Stomach (tissue), 9 donors: Measurements from ENCODE around the gene DPF3. TPM values are rescaled to one million over a fixed set of nuclear protein-coding genes. Genes with fewer than 3 reads are reported as not detected.
A peak's percentile ranks its signal among the peaks of the same experiment; 100 is the strongest.

Experiments used
- DNase-seq, 2 donors: peaks; one replicate each; pipeline versions ENCODE4 v3.0.0 to v3.0.0-alpha.2; 2013 to 2019
- H3K27ac ChIP-seq, 5 donors: fragments of 200-600 bp in 4 of 5; sonication (generic) in 4 of 5; one replicate each; pipeline ENCODE4 v1.5.1; 2013 to 2019; ENCODE audit warnings: mild to moderate bottlenecking in 1 of 5, moderate library complexity in 1 of 5
- H3K27me3 ChIP-seq, 3 donors: fragments of 200-600 bp; sonication (generic); one replicate each; pipeline ENCODE4 v1.5.1; 2017 to 2019; ENCODE audit warnings: mixed run types in 1 of 3
- H3K36me3 ChIP-seq, 4 donors: fragments of 200-600 bp; sonication (generic); 1 replicate in 3 of 4; 2 replicates in 1 of 4; pipeline ENCODE4 v1.5.1; 2016 to 2019
- H3K4me1 ChIP-seq, 4 donors: fragments of 200-600 bp; sonication (generic); one replicate each; pipeline ENCODE4 v1.5.1; 2016 to 2019
- H3K4me3 ChIP-seq, 4 donors: fragments of 200-600 bp; sonication (generic) in 3 of 4; one replicate each; pipeline ENCODE4 v1.5.1; 2016 to 2019; ENCODE audit warnings: mild to moderate bottlenecking in 1 of 4
- H3K9me3 ChIP-seq, 4 donors: fragments of 200-600 bp; sonication (generic); one replicate each; pipeline ENCODE4 v1.5.1; 2016 to 2019
- EP300 ChIP-seq: sonication (generic); formaldehyde crosslinking; IDR thresholded peaks from one replicate; pipeline ENCODE4 v1.6.1; 2017; ENCODE audit warnings: antibody characterized with exemption
- POLR2A ChIP-seq, 4 donors: fragments of 450-650 bp; IDR thresholded peaks; one replicate each; pipeline ENCODE4 v1.6.1; 2016; ENCODE audit warnings: antibody characterized with exemption in 4 of 4, control low read depth in 2 of 4, mild to moderate bottlenecking in 1 of 4, moderate library complexity in 1 of 4
- POLR2AphosphoS5 ChIP-seq, 3 donors: sonication (generic); formaldehyde crosslinking; IDR thresholded peaks; one replicate each; pipeline ENCODE4 v1.6.1; 2016; ENCODE audit warnings: antibody characterized with exemption in 3 of 3
- WGBS, 5 donors: extraction: QIAGEN DNeasy Blood & Tissue Kit in 3 of 5; methylation state at CpG; one replicate each; pipeline versions ENCODE4 v1.1.5 to v1.1.7; 2013 to 2018; 5-methylcytosine and 5-hydroxymethylcytosine counted together
- intact Hi-C: fragments of 100-400 bp; cut with DNase I; formaldehyde crosslinking; loops from one replicate; pipeline ENCODE4 v1.15.1; 2023; ENCODE audit warnings: low total_unique reads
- polyA plus RNA-seq, 3 donors: library from polyadenylated mRNA; stranded (reverse); fragments of 200-250 nt; gene quantifications; one replicate each; pipeline ENCODE4 v1.2.3, GENCODE V29; 2013
- total RNA-seq, 5 donors: library from RNA; depleted of rRNA; stranded (reverse); fragments of >200 nt; gene quantifications; one replicate each; pipeline versions ENCODE4 v1.1.0 to v1.2.3, GENCODE V29; 2014 to 2016
- TF ChIP-seq, protein P1 (sequence below), 7 experiments: fragments of 450-650 bp in 4 of 7; fragments of 200-600 bp in 3 of 7; sonication (generic) in 3 of 7; IDR thresholded peaks; one replicate each; pipeline ENCODE4 v1.5.1; 2016 to 2019; ENCODE audit warnings: antibody characterized with exemption in 7 of 7, control low read depth in 2 of 7, mild to moderate bottlenecking in 1 of 7
- donor health status: healthy with polysubstance abuse.
- donor health status: Bipolar disorder and iron deficiency.
- donor health status: healthy.

DPF3 gene
- total and polyA plus RNA-seq, 8 donors: 0.20 to 113 (median 3.7) TPM

DNA sequence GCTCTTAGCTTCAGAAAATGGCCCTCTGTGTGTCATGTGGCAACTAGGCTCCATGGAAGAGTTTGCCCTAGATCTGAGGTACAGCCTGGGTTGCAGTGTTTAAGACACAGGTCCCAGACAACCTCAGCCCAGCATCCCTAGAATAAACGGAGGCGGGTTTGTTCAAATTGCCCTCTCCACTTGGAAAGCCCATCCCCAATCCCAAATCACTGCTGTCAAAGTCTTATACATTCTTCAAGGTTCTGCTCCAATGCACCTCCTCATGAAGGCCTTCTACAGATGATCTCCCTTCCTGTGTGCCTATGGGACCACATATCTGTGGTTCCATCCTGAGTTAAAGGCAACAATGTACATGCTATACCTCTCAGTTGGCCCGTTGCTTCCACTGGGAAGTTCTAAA is 289.8 kb downstream of the DPF3 start:
- Histone ChIP-seq H3K27me3 (peaks cover 0 to 28% (median 0%) of the 10 kb centered on the region in 3 donors), H3K36me3 (no peaks in the 10 kb centered on the region), H3K4me1 (no peaks in the 10 kb centered on the region), H3K4me3 (no peak overlapping the region), H3K9me3 (no peaks in the 10 kb centered on the region), H3K27ac (no peak overlapping the region)
- TF ChIP-seq POLR2A (IDR thresholded peaks at IDR 0.05): no peak
- TF ChIP-seq EP300: no peak
- TF ChIP-seq, protein P1, sequence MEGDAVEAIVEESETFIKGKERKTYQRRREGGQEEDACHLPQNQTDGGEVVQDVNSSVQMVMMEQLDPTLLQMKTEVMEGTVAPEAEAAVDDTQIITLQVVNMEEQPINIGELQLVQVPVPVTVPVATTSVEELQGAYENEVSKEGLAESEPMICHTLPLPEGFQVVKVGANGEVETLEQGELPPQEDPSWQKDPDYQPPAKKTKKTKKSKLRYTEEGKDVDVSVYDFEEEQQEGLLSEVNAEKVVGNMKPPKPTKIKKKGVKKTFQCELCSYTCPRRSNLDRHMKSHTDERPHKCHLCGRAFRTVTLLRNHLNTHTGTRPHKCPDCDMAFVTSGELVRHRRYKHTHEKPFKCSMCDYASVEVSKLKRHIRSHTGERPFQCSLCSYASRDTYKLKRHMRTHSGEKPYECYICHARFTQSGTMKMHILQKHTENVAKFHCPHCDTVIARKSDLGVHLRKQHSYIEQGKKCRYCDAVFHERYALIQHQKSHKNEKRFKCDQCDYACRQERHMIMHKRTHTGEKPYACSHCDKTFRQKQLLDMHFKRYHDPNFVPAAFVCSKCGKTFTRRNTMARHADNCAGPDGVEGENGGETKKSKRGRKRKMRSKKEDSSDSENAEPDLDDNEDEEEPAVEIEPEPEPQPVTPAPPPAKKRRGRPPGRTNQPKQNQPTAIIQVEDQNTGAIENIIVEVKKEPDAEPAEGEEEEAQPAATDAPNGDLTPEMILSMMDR (IDR thresholded peaks at IDR 0.05): no peak
- no peak for DNase-seq
- WGBS, 5 donors: 84 to 95% (median 90%) methylated on average over 3 of the region's 3 CpGs
- intact Hi-C loops: no loop called here

DNA sequence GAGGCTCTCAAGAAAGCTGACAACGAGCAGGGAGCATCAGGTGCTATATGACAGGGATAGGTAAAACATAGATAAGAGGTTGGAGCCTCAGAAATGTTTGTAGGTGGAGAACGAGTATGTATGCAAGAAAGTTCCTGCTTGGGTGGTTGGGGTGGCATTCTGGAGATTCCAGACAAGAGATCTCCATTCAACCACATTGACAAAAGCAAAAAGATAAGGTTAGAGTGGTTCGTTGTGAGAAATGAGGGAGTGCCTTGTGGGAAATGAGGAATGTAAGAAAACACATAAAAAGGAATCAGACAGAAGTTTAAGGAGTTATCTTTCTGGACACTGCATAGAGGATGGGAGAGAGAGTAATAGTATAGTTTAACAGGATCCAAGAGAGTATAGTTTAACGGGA is 290.3 kb downstream of the DPF3 start:
- H3K9me3 ChIP-seq: no peaks in the 10 kb centered on the region
- no peaks in the 10 kb centered on the region for H3K4me1 ChIP-seq
- intact Hi-C loops: no loop called here
- no peak for DNase-seq
- H3K4me3 ChIP-seq: no peak overlapping the region
- TF ChIP-seq POLR2A (IDR thresholded peaks at IDR 0.05): no peak
- TF ChIP-seq POLR2AphosphoS5 (IDR thresholded peaks at IDR 0.05): no peak
- no peak for TF ChIP-seq EP300
- TF ChIP-seq, protein P1 (IDR thresholded peaks at IDR 0.05): no peak
- H3K27ac ChIP-seq: no peak overlapping the region
- H3K27me3 ChIP-seq: peaks cover 0 to 30% (median 0%) of the 10 kb centered on the region in 3 donors
- 47 to 67% (median 61%) methylated on average over 4 of the region's 4 CpGs for WGBS, 5 donors
- H3K36me3 ChIP-seq: no peaks in the 10 kb centered on the region

DNA sequence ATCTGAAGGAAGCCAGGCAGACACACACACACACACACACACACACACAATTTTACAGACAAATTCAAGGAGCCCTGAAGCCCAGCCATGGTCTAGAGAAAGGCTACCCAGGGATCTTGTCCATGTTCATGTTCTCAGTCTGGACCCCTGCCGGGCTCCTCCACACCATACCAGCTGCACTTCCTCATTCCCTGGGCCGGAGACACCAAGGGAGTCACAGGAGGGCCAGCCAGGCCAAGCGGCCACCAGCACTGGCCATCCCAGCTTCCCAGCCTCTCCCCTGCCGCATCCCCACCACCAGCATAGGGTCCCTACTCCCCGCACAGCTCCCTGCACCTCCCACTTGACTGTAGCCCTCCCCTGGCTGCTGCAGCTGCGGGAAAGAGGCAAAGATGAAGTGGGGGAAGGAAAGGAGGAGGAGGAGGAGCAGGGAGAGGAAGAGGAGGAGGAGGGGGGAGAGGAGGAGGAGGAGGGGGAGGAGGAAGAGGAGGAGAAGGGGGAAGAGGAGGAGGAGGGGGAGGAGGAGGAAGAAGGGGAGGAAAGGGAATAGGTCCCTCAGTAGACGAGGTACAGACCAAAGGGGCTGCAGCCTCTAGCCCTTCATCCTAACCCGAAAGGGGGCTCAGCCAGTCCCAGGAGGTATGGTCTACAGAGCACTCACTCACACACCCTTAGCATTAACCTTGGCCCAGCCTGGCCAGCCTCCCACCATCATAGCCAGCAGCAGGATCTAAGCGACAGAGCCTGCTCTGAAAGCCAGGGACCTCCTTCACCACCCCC is 293.2 kb downstream of the DPF3 start:
- Histone ChIP-seq H3K9me3 (no peaks in the 10 kb centered on the region), H3K36me3 (no peaks in the 10 kb centered on the region), H3K27ac (no peak overlapping the region), H3K27me3 (peaks cover 0 to 41% (median 0%) of the 10 kb centered on the region in 3 donors), H3K4me3 (no peak overlapping the region), H3K4me1 (no peaks in the 10 kb centered on the region)
- 63 to 76% (median 68%) methylated on average over 8 to 9 of the region's 9 CpGs for WGBS, 5 donors
- intact Hi-C loops: no loop called here
- peak in 1 of 2 donors; percentile 29 for DNase-seq
- TF ChIP-seq EP300 (no peak), POLR2AphosphoS5 (IDR thresholded peaks at IDR 0.05) (no peak)

DNA sequence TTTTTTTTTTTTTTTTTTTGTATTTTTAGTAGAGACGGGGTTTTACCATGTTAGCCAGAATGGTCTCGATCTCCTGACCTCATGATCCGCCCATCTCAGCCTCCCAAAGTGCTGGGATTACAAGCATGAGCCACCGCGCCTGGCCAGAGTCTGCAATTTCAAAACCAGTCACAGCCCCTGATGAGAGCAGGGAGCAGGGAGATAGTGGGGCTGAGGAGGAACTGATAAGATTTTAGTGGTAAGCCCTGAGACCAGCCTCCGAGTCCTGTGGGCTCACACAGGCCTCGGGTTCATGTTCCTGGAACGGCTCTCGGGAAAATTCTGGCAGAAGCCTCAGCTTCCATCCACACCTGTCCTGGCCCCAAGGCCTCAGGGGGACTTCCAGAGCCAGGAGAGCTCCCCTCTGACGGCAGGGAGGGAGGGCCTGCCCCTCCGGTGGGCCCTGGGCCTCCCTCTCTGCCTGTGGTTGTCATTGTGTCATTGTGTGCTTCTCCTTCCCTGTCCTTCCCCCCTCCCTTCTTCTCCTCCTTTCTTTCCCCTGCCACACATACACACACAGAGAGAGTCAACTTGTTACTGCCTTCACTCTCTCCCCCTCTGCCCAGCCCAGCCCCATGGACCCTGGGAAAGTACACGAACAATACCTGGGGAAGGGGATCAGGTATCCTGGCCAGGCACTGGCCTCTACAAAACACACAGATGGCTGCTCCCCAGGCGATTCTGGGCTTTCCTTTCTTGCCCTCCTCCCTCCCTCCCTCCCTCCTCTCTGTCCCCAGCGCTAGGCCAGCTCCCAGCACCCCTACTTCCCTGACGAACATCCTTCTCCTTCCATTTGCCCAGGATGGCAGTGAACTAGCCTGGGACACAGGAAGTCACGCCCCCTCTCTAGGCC is 294.1 kb downstream of the DPF3 start:
- no peak overlapping the region for H3K4me3 ChIP-seq
- H3K4me1 ChIP-seq: no peaks in the 10 kb centered on the region
- intact Hi-C loops: no loop called here
- no peaks in the 10 kb centered on the region for H3K9me3 ChIP-seq
- H3K36me3 ChIP-seq: no peaks in the 10 kb centered on the region
- H3K27me3 ChIP-seq: peaks cover 0 to 37% (median 0%) of the 10 kb centered on the region in 3 donors
- 59 to 72% (median 60%) methylated on average over 12 to 16 of the region's 16 CpGs for WGBS, 5 donors
- no peak for DNase-seq
- TF ChIP-seq, protein P1 (IDR thresholded peaks at IDR 0.05): no peak
- TF ChIP-seq POLR2A (IDR thresholded peaks at IDR 0.05) (no peak), POLR2AphosphoS5 (IDR thresholded peaks at IDR 0.05) (no peak), EP300 (no peak)
- no peak overlapping the region for H3K27ac ChIP-seq
